ENCODE data around the gene SERPINB6. TPM values are rescaled to one million over a fixed set of nuclear protein-coding genes. Genes with fewer than 3 reads are reported as not detected.

Gene SERPINB6
- total RNA-seq, 3 donors from 2014 or later (not counting 1 experiment from before 2014, with no cell fraction given): 120 to 135 (median 129) TPM

GRCh38 chr6:2970753-2971419, 481 bp downstream of the SERPINB6 start:
- peak overlapping the region; percentile 77 for H3K27ac ChIP-seq (ENCODE audit: low read length)
- ATAC-seq (peak; percentile 67 to 77 (median 72)), DNase-seq (peak; percentile 52 to 68)
- peaks cover 2% of the 10 kb centered on the region for H3K36me3 ChIP-seq (ENCODE audit: control insufficient read depth, insufficient read depth, low read length)
- no peaks in the 10 kb centered on the region for H3K9me3 ChIP-seq (ENCODE audit: control insufficient read depth, insufficient read depth, low read length)
- Mint-ChIP-seq H3K9me3 (no peaks in the 10 kb centered on the region), H3K27ac (peak overlapping the region; percentile 79 to 91), H3K36me3 (no peaks in the 10 kb centered on the region), H3K4me1 (peaks cover 67 to 71% of the 10 kb centered on the region in 2 donors), H3K4me3 (peak overlapping the region; percentile 90), H3K27me3 (ENCODE audit: low read depth in 2 of 2) (no peaks in the 10 kb centered on the region)
- intact Hi-C loops (cut with micrococcal nuclease): no loop called here
- H3K4me1 ChIP-seq (ENCODE audit: control insufficient read depth, insufficient read depth, low read length): peaks cover 26% of the 10 kb centered on the region
- TF ChIP-seq CTCF (IDR thresholded peaks at IDR 0.05): no peak
- no peaks in the 10 kb centered on the region for H3K27me3 ChIP-seq (ENCODE audit: control insufficient read depth, insufficient read depth, low read length)
- peak overlapping the region; percentile 60 for H3K4me3 ChIP-seq (ENCODE audit: low read length)
- under 1% methylated on average over 80 of the region's 80 CpGs for WGBS (ENCODE audit: insufficient coverage)

GRCh38 chr6:2970034-2970685, 1.2 kb downstream of the SERPINB6 start:
- intact Hi-C loops (cut with micrococcal nuclease): no loop called here
- peak overlapping the region; percentile 90 for H3K4me3 Mint-ChIP-seq
- Histone ChIP-seq H3K27ac (ENCODE audit: low read length) (peak overlapping the region; percentile 70), H3K9me3 (ENCODE audit: control insufficient read depth, insufficient read depth, low read length) (no peaks in the 10 kb centered on the region), H3K27me3 (ENCODE audit: control insufficient read depth, insufficient read depth, low read length) (no peaks in the 10 kb centered on the region), H3K36me3 (ENCODE audit: control insufficient read depth, insufficient read depth, low read length) (peaks cover 2% of the 10 kb centered on the region), H3K4me1 (ENCODE audit: control insufficient read depth, insufficient read depth, low read length) (peaks cover 26% of the 10 kb centered on the region), H3K4me3 (ENCODE audit: low read length) (peak overlapping the region; percentile 56)
- H3K4me1 Mint-ChIP-seq: peaks cover 66 to 70% of the 10 kb centered on the region in 2 donors
- no peak for DNase-seq
- WGBS (ENCODE audit: insufficient coverage): 58% methylated on average over 9 of the region's 10 CpGs
- TF ChIP-seq CTCF (IDR thresholded peaks at IDR 0.05): no peak
- H3K27ac Mint-ChIP-seq: peak overlapping the region; percentile 79 to 91
- no peaks in the 10 kb centered on the region for H3K36me3 Mint-ChIP-seq
- ATAC-seq: no peak
- no peaks in the 10 kb centered on the region for H3K27me3 Mint-ChIP-seq (ENCODE audit: low read depth in 2 of 2)
- no peaks in the 10 kb centered on the region for H3K9me3 Mint-ChIP-seq

- Mint-ChIP-seq H3K36me3 (no peaks in the 10 kb centered on the region), H3K4me3 (peak overlapping the region; percentile 66), H3K27me3 (ENCODE audit: low read depth in 2 of 2) (no peaks in the 10 kb centered on the region), H3K9me3 (no peaks in the 10 kb centered on the region), H3K4me1 (peaks cover 65 to 69% of the 10 kb centered on the region in 2 donors), H3K27ac (peak overlapping the region; percentile 79 to 91)
- WGBS (ENCODE audit: insufficient coverage): 100% methylated on average over 3 of the region's 3 CpGs
- intact Hi-C loops (cut with micrococcal nuclease): no loop called here
- no peak for TF ChIP-seq CTCF (IDR thresholded peaks at IDR 0.05)
- Histone ChIP-seq H3K36me3 (ENCODE audit: control insufficient read depth, insufficient read depth, low read length) (peaks cover 2% of the 10 kb centered on the region), H3K27me3 (ENCODE audit: control insufficient read depth, insufficient read depth, low read length) (no peaks in the 10 kb centered on the region), H3K4me3 (ENCODE audit: low read length) (no peak overlapping the region), H3K27ac (ENCODE audit: low read length) (no peak overlapping the region), H3K4me1 (ENCODE audit: control insufficient read depth, insufficient read depth, low read length) (peaks cover 25% of the 10 kb centered on the region), H3K9me3 (ENCODE audit: control insufficient read depth, insufficient read depth, low read length) (no peaks in the 10 kb centered on the region)
- ATAC-seq (no peak), DNase-seq (no peak)
Observed at GRCh38 chr6:2969549-2969948, 1.8 kb downstream of the SERPINB6 start.
